ENCODE measurements around the gene IFNL4. TPM values are rescaled to one million over a fixed set of nuclear protein-coding genes. Genes with fewer than 3 reads are reported as not detected.
"Not testable (repeated sequence)": the region's sequence is repeated elsewhere in the genome, so short reads cannot be mapped to it uniquely, and the experiment has no call there.

IFNL4 gene
- total and polyA plus RNA-seq, 2 donors from 2014 or later, result not detected

- DNase-seq (peak; percentile 69 to 86 (median 78)), FAIRE-seq (no peak)
- Histone ChIP-seq H3K4me1 (ENCODE audit: control insufficient read depth in 2 of 3, insufficient read depth in 2 of 3, low read depth in 1 of 3, low read length in 3 of 3) (peaks cover 0 to 2% (median 0%) of the 10 kb centered on the region in 3 donors), H3K9ac (ENCODE audit: low read length in 3 of 3) (no peak overlapping the region), H3K27ac (ENCODE audit: low read depth in 2 of 2, low read length in 2 of 2) (no peak overlapping the region), H3K27me3 (ENCODE audit: control insufficient read depth, insufficient read depth, low read length) (peaks cover 18% of the 10 kb centered on the region), H3K9me3 (ENCODE audit: control insufficient read depth in 2 of 3, insufficient read depth in 1 of 3, low read length in 3 of 3) (no peaks in the 10 kb centered on the region), H3K4me3 (ENCODE audit: low read length in 3 of 3) (no peak overlapping the region), H3K36me3 (ENCODE audit: control insufficient read depth in 2 of 3, insufficient read depth in 3 of 3, low read length in 3 of 3) (no peaks in the 10 kb centered on the region)
- no peak for TF ChIP-seq CTCF (IDR thresholded peaks at IDR 0.05; ENCODE audit: borderline replicate concordance, extremely low read depth, insufficient read depth)
- intact Hi-C loops (cut with DNase I), result no loop called here
These were observed 1.5 kb downstream of the IFNL4 start for GRCh38 chr19:39246951-39247669.

GRCh38 chr19:39245166-39245565, 3.5 kb downstream of the IFNL4 start:
- H3K9ac ChIP-seq (ENCODE audit: low read length in 3 of 3); H3K36me3 ChIP-seq (ENCODE audit: control insufficient read depth in 2 of 3, insufficient read depth in 3 of 3, low read length in 3 of 3); H3K27ac ChIP-seq (ENCODE audit: low read depth in 2 of 2, low read length in 2 of 2); H3K4me1 ChIP-seq (ENCODE audit: control insufficient read depth in 2 of 3, insufficient read depth in 2 of 3, low read depth in 1 of 3, low read length in 3 of 3); DNase-seq; H3K4me3 ChIP-seq (ENCODE audit: low read length in 3 of 3); FAIRE-seq; intact Hi-C loops (cut with DNase I); H3K9me3 ChIP-seq (ENCODE audit: control insufficient read depth in 2 of 3, insufficient read depth in 1 of 3, low read length in 3 of 3): not testable (repeated sequence)
- peaks cover 18% of the 10 kb centered on the region for H3K27me3 ChIP-seq (ENCODE audit: control insufficient read depth, insufficient read depth, low read length)

GRCh38 chr19:39244410-39245100, 4.1 kb downstream of the IFNL4 start, which contains the start of gene IFNL3:
Gene IFNL3, minus strand, starts transcription at chr19:39245006. Its CDS starts 39 bp downstream, at chr19:39244967.
- H3K4me3 ChIP-seq (ENCODE audit: low read length in 3 of 3); H3K9ac ChIP-seq (ENCODE audit: low read length in 3 of 3); H3K9me3 ChIP-seq (ENCODE audit: control insufficient read depth in 2 of 3, insufficient read depth in 1 of 3, low read length in 3 of 3); H3K27ac ChIP-seq (ENCODE audit: low read depth in 2 of 2, low read length in 2 of 2); FAIRE-seq; H3K4me1 ChIP-seq (ENCODE audit: control insufficient read depth in 2 of 3, insufficient read depth in 2 of 3, low read depth in 1 of 3, low read length in 3 of 3); H3K36me3 ChIP-seq (ENCODE audit: control insufficient read depth in 2 of 3, insufficient read depth in 3 of 3, low read length in 3 of 3); DNase-seq; intact Hi-C loops (cut with DNase I): not testable (repeated sequence)
- peaks cover 18% of the 10 kb centered on the region for H3K27me3 ChIP-seq (ENCODE audit: control insufficient read depth, insufficient read depth, low read length)

- H3K9ac ChIP-seq (ENCODE audit: low read length in 3 of 3); H3K27ac ChIP-seq (ENCODE audit: low read depth in 2 of 2, low read length in 2 of 2); H3K36me3 ChIP-seq (ENCODE audit: control insufficient read depth in 2 of 3, insufficient read depth in 3 of 3, low read length in 3 of 3); H3K27me3 ChIP-seq (ENCODE audit: control insufficient read depth, insufficient read depth, low read length); DNase-seq; FAIRE-seq; H3K4me1 ChIP-seq (ENCODE audit: control insufficient read depth in 2 of 3, insufficient read depth in 2 of 3, low read depth in 1 of 3, low read length in 3 of 3); H3K4me3 ChIP-seq (ENCODE audit: low read length in 3 of 3); intact Hi-C loops (cut with DNase I); H3K9me3 ChIP-seq (ENCODE audit: control insufficient read depth in 2 of 3, insufficient read depth in 1 of 3, low read length in 3 of 3): not testable (repeated sequence)
These were observed 4.9 kb downstream of the IFNL4 start for GRCh38 chr19:39243741-39244140.

- Histone ChIP-seq H3K27ac (ENCODE audit: low read depth in 2 of 2, low read length in 2 of 2) (no peak overlapping the region), H3K27me3 (ENCODE audit: control insufficient read depth, insufficient read depth, low read length) (no peaks in the 10 kb centered on the region), H3K9me3 (ENCODE audit: control insufficient read depth in 2 of 3, insufficient read depth in 1 of 3, low read length in 3 of 3) (no peaks in the 10 kb centered on the region), H3K36me3 (ENCODE audit: control insufficient read depth in 2 of 3, insufficient read depth in 3 of 3, low read length in 3 of 3) (no peaks in the 10 kb centered on the region), H3K9ac (ENCODE audit: low read length in 3 of 3) (no peak overlapping the region), H3K4me1 (ENCODE audit: control insufficient read depth in 2 of 3, insufficient read depth in 2 of 3, low read depth in 1 of 3, low read length in 3 of 3) (no peaks in the 10 kb centered on the region), H3K4me3 (ENCODE audit: low read length in 3 of 3) (no peak overlapping the region)
- intact Hi-C loops (cut with DNase I), result no loop called here
- no peak for FAIRE-seq
- no peak for TF ChIP-seq CTCF (IDR thresholded peaks at IDR 0.05; ENCODE audit: borderline replicate concordance, extremely low read depth, insufficient read depth)
- DNase-seq, result no peak
These were observed 8.2 kb downstream of the IFNL4 start for GRCh38 chr19:39240421-39240820.
